Putamen (tissue), 1 donor: ENCODE data around the gene PBX1.
A peak's percentile ranks its signal among the peaks of the same experiment; 100 is the strongest.

Experiments
- DNase-seq: peaks from one replicate; pipeline ENCODE4 v3.0.0-alpha.2; 2016; ENCODE audit warnings: low spot score

Gene PBX1

GRCh38 chr1:164759979-164760469, 201.0 kb downstream of the PBX1 start:
- DNase-seq, result no peak

GRCh38 chr1:164760569-164760968, 201.6 kb downstream of the PBX1 start:
- no peak for DNase-seq

- no peak for DNase-seq
Observed at GRCh38 chr1:164761009-164761408, 202.0 kb downstream of the PBX1 start.

- no peak for DNase-seq
Observed at GRCh38 chr1:164763098-164763497, 204.1 kb downstream of the PBX1 start.

- DNase-seq, result no peak
Observed at GRCh38 chr1:164764333-164764732, 205.3 kb downstream of the PBX1 start.

- peak; percentile 34 for DNase-seq
Observed at GRCh38 chr1:164765557-164765956, 206.6 kb downstream of the PBX1 start.

GRCh38 chr1:164765992-164766720, 207.2 kb downstream of the PBX1 start:
- DNase-seq, result no peak

GRCh38 chr1:164767752-164768402, 208.9 kb downstream of the PBX1 start:
- DNase-seq, result no peak

- no peak for DNase-seq
Observed at GRCh38 chr1:164768619-164769018, 209.6 kb downstream of the PBX1 start.

GRCh38 chr1:164769486-164770130, 210.6 kb downstream of the PBX1 start:
- DNase-seq, result no peak

- DNase-seq, result no peak
Observed at GRCh38 chr1:164770131-164770529, 211.1 kb downstream of the PBX1 start.

GRCh38 chr1:164771041-164771618, 212.1 kb downstream of the PBX1 start:
- no peak for DNase-seq

GRCh38 chr1:164771619-164772361, 212.8 kb downstream of the PBX1 start:
- DNase-seq, result no peak

- DNase-seq, result no peak
Observed at GRCh38 chr1:164772635-164773034, 213.7 kb downstream of the PBX1 start.

GRCh38 chr1:164773102-164773501, 214.1 kb downstream of the PBX1 start:
- DNase-seq, result no peak

- DNase-seq, result no peak
Observed at GRCh38 chr1:164774413-164774812, 215.4 kb downstream of the PBX1 start.

GRCh38 chr1:164774819-164775654, 216.1 kb downstream of the PBX1 start:
- DNase-seq, result no peak

- no peak for DNase-seq
Observed at GRCh38 chr1:164777518-164777917, 218.5 kb downstream of the PBX1 start.

- no peak for DNase-seq
Observed at GRCh38 chr1:164779376-164779775, 220.4 kb downstream of the PBX1 start.

GRCh38 chr1:164780111-164780812, 221.3 kb downstream of the PBX1 start:
- no peak for DNase-seq
